Spleen (tissue), 7 donors: Measurements from ENCODE around the gene LCE1A.

Experiments used
- CTCF ChIP-seq, 11 experiments: fragments of 200-600 bp in 7 of 11; fragments of 450-650 bp in 4 of 11; sonication (generic) in 4 of 11; IDR thresholded peaks in 8 of 11; conservative IDR thresholded peaks in 3 of 11; 1 replicate in 7 of 11; 2 replicates in 4 of 11; pipeline versions ENCODE4 v1.4.0 to v1.8.0; 2016 to 2021; ENCODE audit warnings: antibody characterized with exemption in 11 of 11, inconsistent platforms in 4 of 11, mild to moderate bottlenecking in 1 of 11
- POLR2A ChIP-seq, 3 donors: fragments of 450-650 bp; IDR thresholded peaks; one replicate each; pipeline ENCODE4 v1.5.1; 2017; ENCODE audit warnings: antibody characterized with exemption in 3 of 3, mild to moderate bottlenecking in 1 of 3
- POLR2AphosphoS5 ChIP-seq, 3 donors: sonication (generic); formaldehyde crosslinking; IDR thresholded peaks; one replicate each; pipeline ENCODE4 v1.5.1; 2017; ENCODE audit warnings: antibody characterized with exemption in 3 of 3
- donor health status: DM: no; HTN: no; CAD: no; lungs with moderate emphysema.
- donor health status: DM: no; HTN: no; CAD: no.
- donor health status: DM: no; HTN: no; CAD: no.

GRCh38 chr1:152824964-152825363 is 2.3 kb upstream of the LCE1A start:
- TF ChIP-seq CTCF (IDR thresholded peaks at IDR 0.05 in 8 of 11, conservative IDR thresholded peaks at IDR 0.05 in 3 of 11): no peak
- no peak for TF ChIP-seq POLR2A (IDR thresholded peaks at IDR 0.05)
- TF ChIP-seq POLR2AphosphoS5 (IDR thresholded peaks at IDR 0.05): no peak
